NCI-H526 (cell line): ENCODE data around the gene AMIGO1.

Experiments
- DNase-seq, 2 experiments: peaks; one replicate each; lab custom pipeline; 2025; lab: John Stamatoyannopoulos, UW

The AMIGO1 gene

DNA sequence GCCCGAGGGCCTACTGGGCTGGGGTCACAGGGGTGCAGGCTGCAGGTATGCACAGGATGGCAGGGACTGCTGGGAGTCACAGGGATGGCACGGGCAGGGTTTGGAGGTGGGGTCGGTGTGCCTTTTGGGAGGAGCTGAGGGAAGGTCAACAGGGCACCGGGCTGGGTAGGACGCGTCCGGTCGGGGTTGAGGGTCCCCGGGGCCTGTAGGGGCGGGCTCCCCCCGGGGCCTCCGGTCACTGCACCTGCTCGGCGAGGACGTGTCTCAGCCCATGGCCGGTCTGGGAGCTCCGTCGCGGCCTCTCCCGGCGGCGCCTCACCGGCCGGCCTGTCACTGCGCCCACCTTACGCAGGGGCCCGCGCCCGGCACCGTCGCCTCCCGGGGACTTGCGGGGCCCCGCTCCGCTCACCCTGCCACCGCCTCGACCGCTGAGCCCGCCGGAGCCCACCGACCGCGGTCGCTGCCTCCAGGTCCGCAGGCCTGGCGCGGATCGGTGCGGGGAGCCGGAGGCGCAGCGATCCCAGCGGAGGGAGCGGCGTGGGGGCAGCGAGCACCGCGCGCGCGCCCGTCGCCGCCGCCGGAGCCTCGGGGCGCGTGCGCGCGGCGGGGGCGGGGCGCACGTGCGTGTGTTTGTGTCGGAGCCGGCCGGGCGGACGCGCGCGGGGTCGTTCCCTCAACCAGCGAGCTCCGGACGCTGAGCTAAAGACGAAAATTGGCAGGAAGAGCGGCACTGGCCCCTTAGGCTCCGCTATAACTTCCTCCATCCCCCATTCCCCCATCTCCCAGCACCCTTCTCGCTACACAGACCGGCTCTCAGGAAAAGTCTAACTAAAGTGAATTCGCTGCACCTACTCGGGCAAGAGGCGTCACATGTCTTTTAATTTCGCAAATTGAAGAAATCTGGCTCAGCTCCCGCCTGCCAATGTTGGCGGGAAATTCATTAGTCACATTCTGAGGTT lies at the start of gene AMIGO1:
Gene AMIGO1, minus strand, starts transcription at position 552 of the 959 bp plus-strand sequence. CDS start 815 bp downstream, outside the sequence.
- DNase-seq: peak; percentile 6 to 85

GRCh38 chr1:109557520-109557919 lies 48.0 kb upstream of the AMIGO1 start:
- DNase-seq: no peak

DNA sequence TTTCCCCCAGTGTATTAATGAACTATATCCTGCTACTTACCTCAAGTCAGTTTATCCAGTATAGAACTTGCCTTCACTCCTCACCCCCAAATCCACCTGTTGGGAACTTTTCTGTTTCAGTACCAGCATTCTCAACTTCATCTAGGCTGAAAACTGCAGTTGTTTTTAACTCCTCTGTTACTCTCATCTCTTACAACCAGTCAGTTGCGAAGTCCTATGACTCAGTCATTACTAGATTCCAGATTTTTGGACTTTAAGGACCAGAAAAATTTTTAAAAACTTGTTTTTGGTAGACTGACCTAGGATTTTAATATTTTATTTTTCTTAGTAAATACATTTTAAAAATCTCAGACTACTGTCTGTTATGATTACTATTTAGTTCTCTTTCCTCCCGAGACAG lies 47.0 kb upstream of the AMIGO1 start:
- DNase-seq: no peak

DNA sequence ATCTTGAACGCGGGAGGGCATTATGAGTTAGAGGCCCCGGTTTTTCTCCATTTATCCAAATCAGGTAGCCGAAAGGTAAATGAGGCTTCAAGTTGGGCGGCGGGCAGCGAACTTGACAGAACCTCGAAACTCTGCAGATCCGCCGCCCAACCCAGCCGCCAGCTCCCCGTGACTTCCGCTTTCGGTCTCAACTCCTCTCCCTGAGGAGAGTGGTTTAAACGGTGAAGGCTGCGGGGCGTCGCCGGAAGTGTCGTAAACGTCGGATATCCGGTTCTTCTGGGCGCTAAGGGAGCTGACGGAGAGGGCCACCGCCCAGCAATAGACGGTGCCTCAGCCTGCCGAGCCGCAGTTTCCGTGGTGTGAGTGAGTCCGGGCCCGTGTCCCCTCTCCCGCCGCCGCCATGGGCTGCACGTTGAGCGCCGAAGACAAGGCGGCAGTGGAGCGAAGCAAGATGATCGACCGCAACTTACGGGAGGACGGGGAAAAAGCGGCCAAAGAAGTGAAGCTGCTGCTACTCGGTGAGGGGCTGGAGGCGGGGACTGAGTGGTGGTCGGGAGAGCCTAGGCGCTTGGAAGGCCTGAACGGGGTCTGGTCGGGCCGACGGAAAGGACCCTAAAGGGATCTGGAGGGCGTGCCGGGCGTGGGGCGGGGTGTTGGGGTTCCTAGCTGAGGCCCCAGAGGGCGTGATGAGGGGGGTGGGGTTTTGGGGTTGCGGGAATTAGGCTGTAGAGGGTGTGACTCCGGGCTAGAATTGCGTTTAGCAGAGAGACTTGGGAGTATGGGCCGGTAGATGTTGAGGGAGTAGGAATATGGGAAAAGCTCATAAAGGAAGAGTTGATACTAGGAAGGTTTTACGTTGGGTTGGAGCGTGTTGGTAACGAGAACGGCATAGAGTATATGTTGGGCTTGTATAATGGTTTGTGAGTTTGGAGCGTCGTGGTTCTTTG lies 39.1 kb upstream of the AMIGO1 start, which contains the start of gene GNAI3:
Gene GNAI3, plus strand, starts transcription at position 295 of the 947 bp plus-strand sequence. Its CDS starts 106 bp downstream, at position 401.
- peak; percentile 96 to 98 for DNase-seq

DNA sequence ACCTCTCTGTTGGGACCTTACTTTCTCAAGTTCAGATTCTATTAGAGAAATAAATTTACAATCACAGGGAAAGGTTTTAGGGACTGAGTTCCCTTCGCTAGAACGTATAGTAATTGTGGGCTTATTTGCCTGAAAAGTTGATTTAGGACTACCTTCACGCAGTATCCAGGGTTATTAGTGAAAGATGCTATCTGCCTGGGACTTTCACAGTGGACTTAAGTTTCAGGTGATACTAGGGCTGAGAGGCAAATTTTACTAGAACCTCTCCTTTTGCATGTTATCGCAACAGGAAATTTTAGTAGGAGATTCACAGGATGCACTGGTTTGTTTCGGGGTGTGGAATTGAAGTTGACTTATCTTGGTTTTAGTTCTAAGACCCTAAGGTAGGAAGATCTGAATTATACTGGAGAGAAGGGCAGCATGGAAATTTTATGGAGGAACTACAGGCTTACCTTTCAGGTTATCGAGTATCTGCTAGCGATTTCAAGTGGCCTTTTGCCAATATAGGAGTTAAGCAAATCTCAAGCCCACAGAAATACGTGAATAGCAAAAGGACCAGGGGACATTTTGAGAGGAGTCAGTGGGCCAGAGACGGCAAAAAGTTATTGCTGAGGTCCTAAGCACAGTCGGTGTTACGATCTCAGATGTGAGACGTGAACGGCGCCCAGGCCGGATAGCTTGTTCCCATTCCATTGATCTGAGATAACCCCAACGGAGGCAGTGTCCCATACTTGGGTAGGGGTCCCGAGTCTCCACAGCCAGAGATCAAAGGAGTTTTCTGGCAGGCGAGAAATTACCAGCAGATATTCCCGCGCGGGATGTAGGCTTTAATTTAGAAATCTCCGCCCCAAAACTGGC lies 38.2 kb upstream of the AMIGO1 start:
- DNase-seq: peak in 1 of 2 experiments; percentile 51

DNA sequence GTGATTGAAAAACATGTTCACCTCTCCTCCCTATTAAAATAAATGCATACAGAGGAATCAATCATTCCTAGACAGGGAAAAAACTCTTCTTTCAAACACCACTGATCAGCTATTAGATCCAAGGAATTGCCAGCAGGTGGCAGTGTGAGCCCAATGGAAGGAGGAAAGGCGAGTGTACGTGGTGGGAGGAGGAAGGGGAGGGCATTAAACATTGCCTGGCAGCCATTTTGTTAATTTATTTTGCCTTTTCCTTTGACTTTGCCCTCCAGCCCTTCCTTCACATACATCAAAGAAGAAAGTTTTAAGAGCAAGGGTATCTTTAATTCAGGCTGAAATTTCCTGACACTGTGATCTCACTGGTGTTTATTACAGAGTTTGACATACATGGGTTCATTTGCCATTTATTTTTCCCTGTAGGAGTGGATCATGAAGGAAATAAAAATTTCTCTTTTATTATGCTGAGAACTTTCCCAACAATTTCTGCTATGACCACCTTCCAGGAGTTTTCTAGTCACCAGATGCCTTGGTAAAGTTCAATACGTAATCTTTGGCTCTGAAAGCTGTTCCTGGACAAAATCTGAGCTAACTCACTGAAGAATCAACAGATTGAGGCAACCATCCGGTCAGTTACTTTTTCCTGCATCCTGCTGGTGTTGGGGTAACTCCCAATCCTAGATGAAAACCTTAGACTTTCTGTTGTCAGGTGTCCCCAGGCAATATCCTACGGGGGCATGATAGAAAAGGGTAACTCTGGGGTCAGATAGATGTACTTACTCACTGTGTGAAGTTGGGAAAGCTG lies 37.0 kb upstream of the AMIGO1 start:
- DNase-seq: peak; percentile 86 to 97

- no peak for DNase-seq
Measured at GRCh38 chr1:109543988-109544735, 34.6 kb upstream of the AMIGO1 start.

- no peak for DNase-seq
Measured at GRCh38 chr1:109543283-109543987, 33.9 kb upstream of the AMIGO1 start.

DNA sequence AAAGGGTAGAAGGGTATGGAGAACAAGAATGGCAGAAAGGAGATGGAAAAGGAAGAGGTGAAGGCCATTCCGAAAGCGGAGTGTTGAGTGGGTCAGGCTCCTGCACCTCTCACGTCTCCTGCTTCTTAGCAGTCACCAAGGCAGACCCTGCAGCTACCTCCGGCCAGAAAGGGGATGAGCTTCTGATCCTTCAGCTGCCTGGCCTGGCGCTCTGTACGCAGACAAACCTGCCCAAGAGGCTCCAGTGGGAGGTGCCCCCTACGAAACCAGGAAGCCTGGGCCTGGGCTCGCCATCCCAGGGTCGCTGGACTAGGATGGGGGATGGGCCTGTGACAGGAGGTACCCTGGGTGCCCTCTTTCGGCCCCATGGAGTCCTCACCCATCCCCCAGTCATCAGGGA lies 33.1 kb upstream of the AMIGO1 start:
- no peak for DNase-seq

- no peak for DNase-seq
Measured at GRCh38 chr1:109541102-109541501, 31.6 kb upstream of the AMIGO1 start.

GRCh38 chr1:109539676-109540075 lies 30.1 kb upstream of the AMIGO1 start, which contains the start of gene GPR61:
GPR61 (plus strand) TSS chr1:109539872; CDS start chr1:109543023, 3,151 bp downstream.
- no peak for DNase-seq

DNA sequence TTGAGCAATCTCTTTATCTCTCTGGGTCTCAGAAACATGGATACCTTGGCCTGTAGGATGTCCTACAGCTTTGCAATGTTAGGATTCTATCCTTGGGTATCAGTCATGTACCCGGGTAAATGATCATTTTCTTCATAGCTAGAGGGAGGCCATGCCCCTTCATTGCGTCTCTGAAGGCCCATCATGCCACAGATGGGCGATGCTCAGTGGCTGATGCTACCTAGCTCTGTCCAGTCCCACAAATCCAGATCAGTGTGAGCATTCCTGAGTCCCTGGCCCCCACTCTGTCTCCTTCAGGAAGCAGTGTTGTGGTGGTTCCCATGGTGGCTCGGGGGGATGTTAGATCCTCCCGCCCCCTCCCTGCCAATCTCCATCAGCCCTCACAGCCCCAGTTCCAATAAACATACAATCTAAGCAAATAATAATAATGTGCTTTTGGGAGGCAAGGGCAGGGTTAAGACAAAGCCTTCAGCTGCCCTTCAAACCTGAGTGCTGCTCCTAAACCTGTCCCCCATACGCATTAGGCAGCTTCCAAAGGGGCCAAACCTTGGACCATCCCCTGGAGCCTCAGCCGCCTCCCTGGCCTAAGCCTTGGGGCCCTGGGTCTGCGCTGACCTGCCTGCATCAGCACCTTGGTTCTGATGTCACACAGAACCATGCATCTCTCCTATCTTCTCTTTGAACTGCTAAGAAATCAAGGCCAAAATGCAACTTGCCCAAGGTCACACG lies 29.5 kb upstream of the AMIGO1 start:
- DNase-seq: no peak

DNA sequence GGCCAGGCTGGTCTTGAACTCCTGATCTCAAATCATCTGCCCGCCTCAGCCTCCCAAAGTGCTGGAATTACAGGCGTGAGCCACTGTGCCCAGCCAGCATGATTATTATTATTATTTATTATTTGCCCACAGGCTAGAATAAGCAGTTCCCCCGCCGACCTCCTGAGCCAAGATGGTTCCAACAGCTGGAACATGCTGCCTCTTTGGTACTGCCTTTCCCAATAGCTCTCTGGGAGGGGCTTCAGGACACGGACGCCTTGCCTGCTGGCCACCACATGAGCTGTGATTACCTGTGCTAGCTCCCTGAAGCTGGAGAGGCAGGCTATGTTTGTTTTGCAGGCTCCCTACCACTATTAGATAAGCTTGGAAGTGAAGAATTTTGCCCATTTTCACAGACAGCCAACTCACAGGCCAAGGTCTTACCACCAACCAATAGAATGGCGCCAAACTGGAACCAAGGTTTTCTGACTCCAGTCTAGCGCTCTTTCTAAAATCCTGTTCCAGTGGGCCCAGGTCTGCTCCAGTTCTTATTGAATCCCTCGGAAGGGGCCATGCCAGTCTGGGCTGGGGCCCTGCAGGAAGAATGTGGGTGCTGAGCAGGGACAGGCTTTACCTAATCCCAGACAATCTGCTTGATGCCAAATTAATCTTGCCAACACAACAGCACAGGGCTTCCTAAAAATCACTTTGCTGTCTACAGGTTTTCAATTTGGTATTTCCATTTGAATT lies 28.1 kb upstream of the AMIGO1 start:
- no peak for DNase-seq

DNA sequence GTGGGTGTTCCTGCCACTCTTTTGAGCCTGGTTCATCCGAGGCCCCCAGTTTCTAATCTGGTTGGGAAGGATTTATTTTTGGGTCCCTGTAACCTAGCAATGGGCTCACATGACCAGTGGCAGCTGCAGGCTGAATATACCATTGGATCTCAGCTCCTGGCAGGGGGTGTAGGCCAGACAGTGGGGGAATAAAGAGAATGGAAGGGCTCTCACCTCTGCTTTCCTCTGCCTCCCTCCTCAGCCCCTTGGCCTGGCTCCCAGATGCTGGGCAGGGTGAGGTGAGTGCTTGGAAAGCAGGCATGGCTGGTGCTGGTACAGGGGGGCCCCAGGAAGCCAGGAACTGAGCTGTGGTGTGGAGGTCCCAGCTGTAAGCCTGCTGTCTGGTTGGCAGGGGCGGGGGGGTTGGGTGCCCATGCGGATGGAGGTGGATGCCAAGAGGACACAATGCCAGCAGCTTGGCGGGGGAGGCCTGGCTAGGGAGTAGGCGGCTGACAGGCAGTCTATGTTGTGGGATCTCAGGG lies 26.5 kb upstream of the AMIGO1 start:
- no peak for DNase-seq

DNA sequence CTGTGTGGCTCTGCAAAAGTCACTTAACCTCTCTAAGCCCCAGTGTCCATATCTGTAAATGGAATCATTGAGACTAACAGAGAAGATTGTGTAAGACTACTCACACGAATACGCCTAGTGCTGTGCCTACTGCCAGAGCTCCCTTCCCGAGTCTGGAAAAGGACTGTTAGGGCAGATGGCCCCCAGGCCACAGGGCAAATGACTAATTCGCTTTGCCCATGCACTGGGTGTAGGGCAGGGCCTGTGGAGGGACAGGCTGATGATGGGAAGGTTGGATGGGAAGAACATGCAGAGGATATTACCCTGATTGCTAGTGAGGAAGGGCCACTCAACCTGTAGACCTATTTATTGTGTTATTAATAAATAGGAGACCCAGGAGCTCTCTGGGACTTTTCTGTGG lies 26.0 kb upstream of the AMIGO1 start:
- no peak for DNase-seq

DNA sequence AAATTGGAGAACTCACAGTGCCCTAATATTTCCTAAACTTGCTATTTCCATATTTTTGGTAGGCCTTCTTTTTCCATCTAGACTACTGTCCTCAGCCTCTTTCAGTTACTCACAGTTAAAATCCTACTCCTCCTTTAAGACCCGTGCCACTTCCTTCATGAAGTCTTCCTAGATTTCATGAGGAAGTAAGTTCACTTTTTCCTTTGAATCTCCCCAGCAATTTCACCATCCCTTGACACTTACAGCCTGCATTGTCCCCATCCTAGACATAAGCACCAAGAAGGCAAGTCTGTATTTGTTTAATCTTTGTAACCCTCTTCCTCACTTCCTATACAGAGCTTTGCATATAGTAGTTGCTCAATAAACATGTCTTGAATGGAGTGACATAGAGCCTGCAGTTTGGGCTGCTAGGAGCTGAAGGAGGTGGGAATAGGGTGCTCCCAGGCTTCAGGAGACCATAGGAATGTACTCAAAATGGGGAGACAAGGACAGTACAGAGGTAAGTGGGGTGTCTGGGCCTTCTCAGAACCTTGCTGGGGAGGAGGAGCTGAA lies 24.9 kb upstream of the AMIGO1 start:
- DNase-seq: no peak
